HK-2 (cell line): ENCODE results near the gene MAP3K6.

Experiments
- DNase-seq: peaks from one replicate; pipeline ENCODE4 v3.0.0-alpha.2; 2018; ENCODE audit not compliant: unreplicated experiment

Gene MAP3K6

GRCh38 chr1:27306071-27306470, 60.7 kb downstream of the MAP3K6 start:
- DNase-seq: no peak
